Spleen (tissue), 10 donors: ENCODE results near the gene KCNJ12. TPM values are rescaled to one million over a fixed set of nuclear protein-coding genes. Genes with fewer than 3 reads are reported as not detected.

Experiments used
- polyA plus RNA-seq, 3 donors: library from polyadenylated mRNA; stranded (reverse); fragments of 200-250 nt; gene quantifications; one replicate each; pipeline ENCODE4 v1.2.1, GENCODE V29; 2013
- total RNA-seq, 7 donors: library from RNA; depleted of rRNA in 3 of 7; stranded (reverse); fragments of >200 nt in 3 of 7; fragmentation: NEBNext Ultra II Directional in 4 of 7; extraction: Animal tissue kit (Norgen Biotek cat#: 25700) in 4 of 7; gene quantifications; one replicate each; pipeline versions ENCODE4 v1.1.0 to v1.2.1, GENCODE V29; 2016 to 2021
- donor health status: healthy with polysubstance abuse.
- donor health status: DM: no; HTN: no; CAD: no; lungs with moderate emphysema.
- donor health status: DM: no; HTN: no; CAD: no.
- donor health status: Bipolar disorder and iron deficiency.
- donor health status: healthy.
- donor health status: DM: no; HTN: no; CAD: no.
- donor health status: DM: yes; HTN: yes; CAD: no.

The KCNJ12 gene
- total and polyA plus RNA-seq, 10 donors: 0.11 to 4.8 (median 2.2) TPM

Other genes starting within 250 kb of the KCNJ12 start
- gene DHRS7B, start 249.4 kb upstream of the KCNJ12 start, total RNA-seq: 10 to 100 TPM; 13.3 to 31.3 (median 19.7) TPM
- gene DHRS7B, start 249.4 kb upstream of the KCNJ12 start, polyA plus RNA-seq: 10 to 100 TPM; 13.6 to 18.4 (median 16.7) TPM
- gene TMEM11, start 162.2 kb upstream of the KCNJ12 start, total RNA-seq: 10 to 100 TPM; 17.9 to 25.0 (median 19.9) TPM
- gene TMEM11, start 162.2 kb upstream of the KCNJ12 start, polyA plus RNA-seq: 10 to 100 TPM; 14.2 to 22.6 (median 20.7) TPM
- gene NATD1, start 122.9 kb upstream of the KCNJ12 start, total RNA-seq: 10 to 100 TPM in 6 of 7 donors, 1 to 10 TPM in 1; 9.4 to 31.0 (median 16.6) TPM
- 1 to 10 TPM; 1.3 to 5.9 (median 1.9) TPM for gene NATD1, start 122.9 kb upstream of the KCNJ12 start, polyA plus RNA-seq
- 100 to 1,000 TPM in 2 of 7 donors, 10 to 100 TPM in 5; 44.3 to 121 (median 83.6) TPM for gene MAP2K3, start 91.6 kb upstream of the KCNJ12 start, total RNA-seq
- gene MAP2K3, start 91.6 kb upstream of the KCNJ12 start, polyA plus RNA-seq: 10 to 100 TPM; 31.7 to 54.6 (median 46.3) TPM